Uterus (tissue), 4 donors: ENCODE results near the gene PTPRZ1. TPM values are rescaled to one million over a fixed set of nuclear protein-coding genes. Genes with fewer than 3 reads are reported as not detected.

ENCODE experiments used
- DNase-seq, 2 donors: peaks; one replicate each; pipeline ENCODE4 v3.0.0-alpha.2; 2019 to 2020
- H3K27ac ChIP-seq, 2 donors: fragments of 200-600 bp; sonication (generic); 1 replicate in 1 of 2; 2 replicates in 1 of 2; pipeline ENCODE4 v1.5.1; 2016 to 2018
- H3K27me3 ChIP-seq, 2 donors: fragments of 200-600 bp; sonication (generic); one replicate each; pipeline ENCODE4 v1.5.1; 2018 to 2019; ENCODE audit warnings: control low read depth in 1 of 2
- H3K36me3 ChIP-seq, 2 donors: fragments of 200-600 bp; sonication (generic); one replicate each; pipeline ENCODE4 v1.5.1; 2019; ENCODE audit warnings: control low read depth in 1 of 2
- H3K4me1 ChIP-seq, 2 donors: fragments of 200-600 bp; sonication (generic); one replicate each; pipeline ENCODE4 v1.5.1; 2018 to 2019; ENCODE audit warnings: control low read depth in 1 of 2
- H3K4me3 ChIP-seq, 2 donors: fragments of 200-600 bp; sonication (generic); 1 replicate in 1 of 2; 2 replicates in 1 of 2; pipeline ENCODE4 v1.5.1; 2018 to 2019; ENCODE audit warnings: mild to moderate bottlenecking in 1 of 2
- H3K9me3 ChIP-seq, 2 donors: fragments of 200-600 bp; sonication (generic); one replicate each; pipeline ENCODE4 v1.5.1; 2019; ENCODE audit warnings: control low read depth in 1 of 2
- CTCF ChIP-seq, 4 experiments: fragments of 200-600 bp in 2 of 4; fragments of 450-650 bp in 2 of 4; sonication (generic) in 2 of 4; IDR thresholded peaks; one replicate each; pipeline ENCODE4 v1.5.1; 2016 to 2019; ENCODE audit warnings: antibody characterized with exemption in 4 of 4, mild to moderate bottlenecking in 2 of 4, moderate library complexity in 1 of 4
- POLR2A ChIP-seq, 2 donors: fragments of 450-650 bp; IDR thresholded peaks; one replicate each; pipeline ENCODE4 v1.6.1; 2016; ENCODE audit warnings: antibody characterized with exemption in 2 of 2, mild to moderate bottlenecking in 1 of 2, moderate library complexity in 1 of 2
- intact Hi-C: fragments of 100-400 bp; cut with DNase I; formaldehyde crosslinking; loops from one replicate; pipeline ENCODE4 v1.15.1; 2023; ENCODE audit warnings: low total_unique reads
- total RNA-seq, 4 donors: library from RNA; depleted of rRNA in 3 of 4; stranded (reverse); fragments of >200 nt in 3 of 4; gene quantifications; one replicate each; pipeline versions ENCODE4 v1.1.0 to v1.2.4, GENCODE V29; 2014 to 2023
- donor health status: DM: yes; HTN: yes; CAD: no.

The PTPRZ1 gene
- total RNA-seq, 4 donors from 2014 or later = 0.76 to 9.1 TPM; not detected in 2

- no peak for DNase-seq
- no peaks in the 10 kb centered on the region for H3K9me3 ChIP-seq
- H3K27ac ChIP-seq = no peak overlapping the region
- H3K27me3 ChIP-seq = no peaks in the 10 kb centered on the region
- intact Hi-C loops = no loop called here
- H3K4me3 ChIP-seq = no peak overlapping the region
- no peak for TF ChIP-seq POLR2A (IDR thresholded peaks at IDR 0.05)
- TF ChIP-seq CTCF (IDR thresholded peaks at IDR 0.05) = no peak
- no peaks in the 10 kb centered on the region for H3K4me1 ChIP-seq
- no peaks in the 10 kb centered on the region for H3K36me3 ChIP-seq
These were observed 47.0 kb downstream of the PTPRZ1 start for GRCh38 chr7:121919986-121920385.

GRCh38 chr7:121924269-121925186, 51.6 kb downstream of the PTPRZ1 start:
- H3K36me3 ChIP-seq = no peaks in the 10 kb centered on the region
- no peak for DNase-seq
- no peak overlapping the region for H3K4me3 ChIP-seq
- intact Hi-C loops = no loop called here
- H3K27ac ChIP-seq = no peak overlapping the region
- no peaks in the 10 kb centered on the region for H3K27me3 ChIP-seq
- H3K4me1 ChIP-seq = no peaks in the 10 kb centered on the region
- no peaks in the 10 kb centered on the region for H3K9me3 ChIP-seq
- TF ChIP-seq CTCF (IDR thresholded peaks at IDR 0.05) (no peak), POLR2A (IDR thresholded peaks at IDR 0.05) (no peak)

- H3K27ac ChIP-seq = no peak overlapping the region
- intact Hi-C loops = no loop called here
- TF ChIP-seq POLR2A (IDR thresholded peaks at IDR 0.05) (no peak), CTCF (IDR thresholded peaks at IDR 0.05) (no peak)
These were observed 58.4 kb downstream of the PTPRZ1 start for GRCh38 chr7:121931149-121931902.

GRCh38 chr7:121932768-121933167, 59.8 kb downstream of the PTPRZ1 start:
- Histone ChIP-seq H3K36me3 (no peaks in the 10 kb centered on the region), H3K27ac (no peak overlapping the region), H3K27me3 (no peaks in the 10 kb centered on the region), H3K9me3 (no peaks in the 10 kb centered on the region), H3K4me1 (no peaks in the 10 kb centered on the region), H3K4me3 (no peak overlapping the region)
- no peak for DNase-seq
- intact Hi-C loops = no loop called here
- TF ChIP-seq CTCF (IDR thresholded peaks at IDR 0.05) (no peak), POLR2A (IDR thresholded peaks at IDR 0.05) (no peak)

More at GRCh38 chr7:121931149-121931902, 58.4 kb downstream of the PTPRZ1 start:
- Histone ChIP-seq H3K27me3 (no peaks in the 10 kb centered on the region), H3K9me3 (no peaks in the 10 kb centered on the region), H3K4me3 (no peak overlapping the region), H3K4me1 (no peaks in the 10 kb centered on the region), H3K36me3 (no peaks in the 10 kb centered on the region)
- DNase-seq = no peak
